Right atrium auricular region (tissue), 2 donors: ENCODE data around the gene ADAMTS17. TPM values are rescaled to one million over a fixed set of nuclear protein-coding genes. Genes with fewer than 3 reads are reported as not detected.

Experiments used
- DNase-seq: peaks from one replicate; pipeline ENCODE4 v3.0.0-alpha.2; 2019; ENCODE audit warnings: low spot score
- H3K27ac ChIP-seq, 2 donors: fragments of 200-600 bp; sonication (generic); 1 replicate in 1 of 2; 2 replicates in 1 of 2; pipeline ENCODE4 v1.5.1; 2016 to 2019
- H3K27me3 ChIP-seq, 2 donors: fragments of 200-600 bp; sonication (generic); one replicate each; pipeline versions ENCODE4 v1.5.1 to v1.6.0; 2017 to 2019
- H3K36me3 ChIP-seq: fragments of 200-600 bp; sonication (generic); one replicate; pipeline ENCODE4 v1.5.1; 2016
- H3K4me1 ChIP-seq, 2 donors: fragments of 200-600 bp; sonication (generic); one replicate each; pipeline versions ENCODE4 v1.5.1 to v1.6.0; 2017 to 2019
- H3K4me3 ChIP-seq, 2 donors: fragments of 200-600 bp; sonication (generic); 1 replicate in 1 of 2; 2 replicates in 1 of 2; pipeline ENCODE4 v1.5.1; 2017 to 2019; ENCODE audit warnings: mild to moderate bottlenecking in 1 of 2, moderate library complexity in 1 of 2
- H3K9me3 ChIP-seq, 2 donors: fragments of 200-600 bp; sonication (generic); one replicate each; pipeline ENCODE4 v1.5.1; 2019
- CTCF ChIP-seq, 2 donors: fragments of 200-600 bp; sonication (generic); IDR thresholded peaks; one replicate each; pipeline ENCODE4 v1.5.1; 2019; ENCODE audit warnings: antibody characterized with exemption in 2 of 2
- total RNA-seq, 2 donors: library from RNA; depleted of rRNA; stranded (reverse); fragments of >200 nt; gene quantifications; one replicate each; pipeline ENCODE4 v1.1.0, GENCODE V29; 2016

The ADAMTS17 gene
- total RNA-seq, 2 donors from 2014 or later: 3.6 to 4.4 TPM

GRCh38 chr15:100226107-100226506 is 115.7 kb downstream of the ADAMTS17 start:
- no peaks in the 10 kb centered on the region for H3K36me3 ChIP-seq
- no peak overlapping the region for H3K4me3 ChIP-seq
- no peaks in the 10 kb centered on the region for H3K27me3 ChIP-seq
- no peak for TF ChIP-seq CTCF (IDR thresholded peaks at IDR 0.05)
- peaks cover 0 to 5% of the 10 kb centered on the region in 2 donors for H3K4me1 ChIP-seq
- no peaks in the 10 kb centered on the region for H3K9me3 ChIP-seq
- DNase-seq: no peak
- H3K27ac ChIP-seq: no peak overlapping the region

DNA sequence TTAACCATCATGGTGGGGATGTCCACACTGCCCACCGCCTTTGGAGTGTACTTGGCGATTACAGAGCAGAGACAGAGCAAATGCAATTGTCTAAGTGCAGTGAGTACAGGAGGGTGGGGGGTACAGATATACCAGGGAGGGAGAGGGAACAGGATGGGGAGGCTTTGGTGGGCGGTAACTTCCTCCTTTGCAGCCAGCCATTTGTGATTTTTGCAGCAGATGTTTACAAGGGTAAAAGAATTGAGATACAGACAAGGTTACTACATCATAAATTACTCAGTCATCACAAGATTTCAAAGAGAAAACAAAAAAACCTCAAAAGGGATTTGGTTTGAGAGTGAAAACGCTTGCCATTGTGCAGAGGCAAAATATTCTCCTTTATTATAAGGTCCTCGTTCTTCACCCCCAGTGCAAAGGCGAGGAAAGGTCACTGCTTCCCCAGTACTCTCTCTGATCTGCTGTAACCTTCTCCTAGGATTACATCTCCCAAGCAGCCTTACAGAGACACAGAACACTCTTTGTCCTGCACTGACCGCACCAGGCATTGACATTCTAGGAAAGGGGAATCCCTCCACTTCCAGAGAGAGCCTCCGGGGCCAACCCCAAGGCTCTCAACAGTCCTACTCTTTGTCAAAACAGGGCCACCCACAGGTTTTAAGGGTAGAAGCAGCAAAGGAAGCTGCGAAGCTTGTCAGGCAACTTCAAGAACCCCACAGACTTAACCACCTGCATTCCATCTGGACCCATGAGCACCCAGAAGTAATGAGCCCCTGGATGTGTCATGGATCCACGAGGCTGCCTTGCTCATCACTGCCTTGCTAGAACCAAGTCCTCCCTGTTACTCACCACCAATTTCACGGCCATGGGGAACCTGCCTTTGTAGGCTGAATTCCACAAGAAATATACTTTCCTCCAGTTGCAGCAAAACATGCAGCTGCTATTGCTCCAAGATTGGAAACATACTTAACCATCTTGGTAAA is 117.3 kb downstream of the ADAMTS17 start:
- Histone ChIP-seq H3K9me3 (no peaks in the 10 kb centered on the region), H3K36me3 (no peaks in the 10 kb centered on the region), H3K27me3 (no peaks in the 10 kb centered on the region), H3K27ac (no peak overlapping the region), H3K4me3 (no peak overlapping the region), H3K4me1 (peaks cover 0 to 6% of the 10 kb centered on the region in 2 donors)
- TF ChIP-seq CTCF (IDR thresholded peaks at IDR 0.05): no peak
- DNase-seq: no peak

DNA sequence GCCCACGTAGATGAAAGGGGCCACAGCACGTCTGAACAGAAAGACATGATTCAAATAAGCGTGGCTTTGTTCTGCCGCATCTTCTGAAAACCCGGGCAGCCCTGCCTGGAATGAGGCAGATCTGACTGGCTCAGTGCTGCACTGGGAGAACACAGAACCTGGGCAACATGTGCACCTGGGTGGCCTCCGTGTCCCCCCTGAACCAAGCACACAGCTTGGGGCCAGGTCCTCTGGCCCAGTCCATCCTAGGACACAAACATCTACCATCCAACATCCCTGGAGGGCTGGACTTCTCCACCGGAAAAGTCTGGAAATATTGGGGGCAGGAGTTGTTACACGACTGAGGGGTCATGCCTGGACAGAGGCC is 119.4 kb downstream of the ADAMTS17 start:
- Histone ChIP-seq H3K9me3 (no peaks in the 10 kb centered on the region), H3K27me3 (no peaks in the 10 kb centered on the region), H3K4me1 (peaks cover 0 to 14% of the 10 kb centered on the region in 2 donors), H3K27ac (no peak overlapping the region), H3K4me3 (no peak overlapping the region), H3K36me3 (no peaks in the 10 kb centered on the region)
- DNase-seq: no peak
- TF ChIP-seq CTCF (IDR thresholded peaks at IDR 0.05): no peak

DNA sequence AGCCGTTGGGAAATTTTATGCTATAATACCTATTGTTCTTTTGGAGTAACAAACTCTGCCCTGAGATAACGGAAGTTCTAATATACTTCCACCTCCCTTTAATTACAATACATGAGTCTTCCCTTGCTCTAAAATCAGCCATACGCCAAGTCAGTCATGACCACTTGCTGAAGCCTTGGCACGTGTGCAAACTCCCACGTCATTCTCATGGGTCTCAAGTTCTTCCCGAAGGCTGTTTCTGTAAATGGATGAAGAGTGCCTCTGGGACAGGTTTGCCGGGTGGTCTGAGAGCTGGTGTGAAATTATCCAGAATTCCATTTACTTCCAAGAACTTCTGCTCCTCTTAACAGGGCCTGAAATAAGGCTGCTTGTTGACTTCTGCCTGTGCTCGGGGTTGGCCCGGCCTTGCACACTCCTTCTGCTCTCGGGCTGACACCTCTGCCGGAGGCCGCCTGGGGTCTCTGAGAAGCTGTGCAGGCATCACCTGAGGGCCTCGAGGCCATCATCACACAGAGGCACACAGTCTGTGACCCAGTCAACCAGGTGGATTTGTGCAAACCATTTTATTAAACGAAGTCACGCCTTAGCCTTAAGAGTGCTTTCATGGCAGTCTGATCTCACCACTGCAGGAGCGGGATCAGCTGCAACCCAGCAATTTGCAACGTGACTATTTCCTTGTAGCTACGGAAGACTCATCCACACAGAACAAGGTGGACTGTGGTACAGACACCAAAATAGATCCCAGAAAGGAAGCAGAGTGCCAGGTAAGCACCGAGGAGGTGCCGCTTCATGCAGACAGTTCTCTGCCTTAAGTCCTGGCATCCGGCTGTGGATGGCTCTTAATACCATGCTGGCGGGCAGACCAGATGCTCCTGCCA is 120.1 kb downstream of the ADAMTS17 start:
- Histone ChIP-seq H3K9me3 (no peaks in the 10 kb centered on the region), H3K4me3 (no peak overlapping the region), H3K27ac (no peak overlapping the region), H3K27me3 (no peaks in the 10 kb centered on the region), H3K36me3 (no peaks in the 10 kb centered on the region), H3K4me1 (peaks cover 0 to 16% of the 10 kb centered on the region in 2 donors)
- DNase-seq: no peak
- no peak for TF ChIP-seq CTCF (IDR thresholded peaks at IDR 0.05)

GRCh38 chr15:100220058-100220768 is 121.6 kb downstream of the ADAMTS17 start:
- Histone ChIP-seq H3K9me3 (no peaks in the 10 kb centered on the region), H3K4me1 (peaks cover 0 to 31% of the 10 kb centered on the region in 2 donors), H3K4me3 (no peak overlapping the region), H3K27me3 (no peaks in the 10 kb centered on the region), H3K36me3 (no peaks in the 10 kb centered on the region), H3K27ac (no peak overlapping the region)
- TF ChIP-seq CTCF (IDR thresholded peaks at IDR 0.05): no peak
- DNase-seq: no peak
